HG03039 (cell line): ENCODE data around the gene C16orf78.

Experiments used
- ATAC-seq: cut with Tn5 transposase; IDR thresholded peaks from one replicate; pipeline ENCODE4 v1.9.1; 2021; ENCODE audit warnings: mild to moderate bottlenecking, moderate library complexity; ENCODE audit not compliant: unreplicated experiment

The C16orf78 gene

DNA sequence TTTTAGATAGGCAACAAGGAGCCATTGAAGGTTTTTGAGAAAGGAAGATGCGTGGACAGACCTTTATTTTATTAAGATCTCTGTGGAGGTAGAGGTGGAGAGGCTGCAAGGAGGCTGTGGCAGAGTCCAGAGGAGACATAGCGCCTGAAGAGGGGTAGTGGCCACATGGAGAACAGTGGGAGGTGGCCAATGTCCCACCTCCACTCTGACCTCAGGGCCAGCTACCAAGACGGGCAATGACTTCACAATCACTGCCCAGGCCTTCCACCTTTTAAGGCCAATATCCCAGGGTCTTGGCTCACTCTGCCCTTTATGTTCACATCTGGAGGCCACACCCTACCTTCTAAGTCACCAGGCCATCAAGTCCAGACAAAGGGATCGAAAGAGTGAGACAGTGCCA is at the start of gene C16orf78:
C16orf78 (plus strand) TSS at position 301 of the 400 bp plus-strand sequence. CDS start 136 bp downstream, outside the sequence.
- no peak for ATAC-seq

- ATAC-seq = no peak
These were observed 48.9 kb upstream of the C16orf78 start for GRCh38 chr16:49324703-49325102.

GRCh38 chr16:49327466-49327865 is 46.1 kb upstream of the C16orf78 start:
- no peak for ATAC-seq

DNA sequence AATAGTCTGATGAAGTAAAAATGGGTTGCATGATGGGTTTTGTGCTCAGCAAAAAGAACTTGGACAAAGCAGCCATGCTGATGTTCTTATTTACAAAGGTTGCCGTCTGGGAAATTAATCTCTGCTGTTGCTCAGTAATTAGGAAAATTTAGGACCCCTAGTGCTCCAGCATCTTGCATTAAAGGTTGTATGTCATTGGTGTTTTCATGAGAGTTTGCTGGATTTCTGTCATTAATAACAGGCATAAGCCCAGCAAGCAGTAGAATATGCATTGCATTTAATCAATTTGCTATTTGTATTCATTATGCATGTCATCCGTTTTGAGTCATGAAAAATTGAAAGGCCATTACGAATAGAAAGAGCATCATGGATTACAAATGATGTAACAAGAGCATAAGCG is 45.3 kb upstream of the C16orf78 start:
- ATAC-seq = no peak

GRCh38 chr16:49330562-49331201 is 42.9 kb upstream of the C16orf78 start:
- no peak for ATAC-seq

- ATAC-seq = no peak
These were observed 40.9 kb upstream of the C16orf78 start for GRCh38 chr16:49332589-49333258.

GRCh38 chr16:49333259-49333597 is 40.4 kb upstream of the C16orf78 start:
- no peak for ATAC-seq

DNA sequence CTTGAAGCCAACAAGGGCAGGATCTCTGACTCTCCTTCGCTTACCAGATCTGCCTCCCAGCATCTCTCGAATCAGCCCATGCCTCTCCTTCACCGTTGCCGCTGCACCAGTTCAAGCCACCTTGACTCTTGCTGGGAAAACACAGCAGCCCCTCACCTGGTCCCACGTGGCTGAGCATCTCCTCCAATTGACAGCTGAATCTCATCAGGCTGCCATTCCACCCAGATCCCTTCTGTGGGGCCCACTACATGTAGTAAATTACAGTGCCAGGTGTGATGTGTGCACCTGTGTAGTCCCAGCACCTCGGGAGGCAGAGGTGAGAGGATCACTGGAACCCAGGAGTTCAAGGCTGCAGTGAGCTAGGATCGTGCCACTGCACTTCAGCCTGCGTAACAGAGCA is 37.8 kb upstream of the C16orf78 start:
- ATAC-seq = no peak

DNA sequence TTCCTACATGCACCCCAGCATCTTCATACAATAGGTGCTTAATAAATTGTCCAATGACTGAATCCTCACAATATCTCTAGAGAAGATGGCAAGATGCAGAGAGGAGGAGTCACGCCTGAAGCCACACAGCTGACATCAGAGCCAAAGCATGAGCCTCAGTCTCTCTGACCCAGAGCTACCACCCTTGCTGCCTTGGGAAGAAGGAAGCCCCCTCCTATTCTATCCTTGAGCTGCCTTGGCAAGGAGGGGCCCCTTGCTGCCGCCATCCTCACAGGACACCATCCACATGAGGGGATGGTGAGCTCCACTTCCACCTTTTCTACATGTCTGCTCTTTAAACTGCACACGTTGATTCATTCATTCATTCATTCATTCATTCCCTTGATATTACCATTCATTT is 37.0 kb upstream of the C16orf78 start:
- ATAC-seq = no peak

- no peak for ATAC-seq
These were observed 35.7 kb upstream of the C16orf78 start for GRCh38 chr16:49337814-49338350.

DNA sequence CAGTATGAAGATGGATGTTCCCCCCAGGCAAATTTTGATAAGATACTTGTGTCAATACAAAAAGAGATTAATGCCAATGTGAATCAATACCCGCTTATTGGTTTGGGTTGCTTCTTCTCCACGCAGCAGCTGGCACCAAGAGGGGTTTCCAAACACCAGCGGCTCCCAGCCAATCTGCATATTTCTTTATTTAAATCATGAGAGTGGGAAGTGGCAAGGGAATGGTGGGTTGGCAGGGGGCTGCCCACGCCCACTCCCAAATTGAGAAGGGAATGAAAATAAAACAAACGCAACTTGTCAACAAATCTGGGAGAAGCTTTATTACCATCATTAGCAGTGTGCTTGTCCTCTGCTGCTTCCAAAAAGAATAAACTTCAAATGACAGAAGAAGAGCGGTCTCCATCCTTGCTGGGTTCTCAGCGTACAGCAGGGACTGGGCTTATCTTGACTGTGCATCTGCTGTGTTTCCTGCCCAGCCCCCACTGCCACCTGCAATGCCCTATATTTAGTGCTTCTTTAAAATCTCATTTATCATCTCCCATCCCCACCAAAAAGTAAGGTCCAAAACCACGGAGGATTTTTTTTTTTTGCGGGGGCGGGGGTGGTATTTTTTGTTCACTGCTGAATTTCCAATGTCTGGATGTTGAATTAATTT is 34.9 kb upstream of the C16orf78 start:
- no peak for ATAC-seq

DNA sequence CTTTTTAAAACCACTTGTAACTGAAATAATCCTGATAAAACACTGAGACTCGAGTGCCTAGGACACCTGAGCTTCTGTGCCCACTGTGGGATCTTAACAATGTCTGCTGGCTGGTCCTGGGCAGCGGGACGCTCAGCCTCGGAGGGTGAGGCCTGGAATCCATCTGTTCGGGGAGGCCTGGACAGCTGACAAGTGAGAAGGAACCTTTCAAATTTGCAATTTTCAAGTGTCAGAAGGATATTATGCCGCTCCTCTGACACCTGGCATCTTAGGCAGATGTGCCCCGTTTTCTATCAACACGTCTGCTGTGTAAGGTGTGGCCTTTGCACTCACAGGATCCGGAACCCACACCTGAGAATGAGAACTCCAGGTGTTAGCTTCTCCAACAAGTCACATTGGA is 33.1 kb upstream of the C16orf78 start:
- ATAC-seq = no peak

DNA sequence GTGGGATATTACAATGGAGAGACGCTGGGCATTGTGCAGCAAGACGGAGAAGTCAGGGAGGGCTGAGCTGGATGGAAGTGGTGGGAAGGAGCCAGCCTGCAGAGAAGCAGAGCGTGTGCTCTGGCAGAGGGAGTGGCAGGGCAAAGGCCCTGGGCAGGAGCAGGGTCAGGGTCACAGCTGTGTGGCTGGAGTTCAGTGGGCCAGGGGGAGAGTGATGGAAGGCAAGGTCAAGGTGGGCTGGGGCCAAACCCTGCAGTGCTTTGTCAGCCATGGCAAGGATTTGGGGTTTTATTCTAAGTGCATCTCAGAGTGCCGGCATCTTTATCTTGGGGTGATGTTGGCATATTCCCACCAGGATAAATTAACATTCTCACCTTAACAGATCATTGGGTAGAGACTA is 31.9 kb upstream of the C16orf78 start:
- no peak for ATAC-seq

DNA sequence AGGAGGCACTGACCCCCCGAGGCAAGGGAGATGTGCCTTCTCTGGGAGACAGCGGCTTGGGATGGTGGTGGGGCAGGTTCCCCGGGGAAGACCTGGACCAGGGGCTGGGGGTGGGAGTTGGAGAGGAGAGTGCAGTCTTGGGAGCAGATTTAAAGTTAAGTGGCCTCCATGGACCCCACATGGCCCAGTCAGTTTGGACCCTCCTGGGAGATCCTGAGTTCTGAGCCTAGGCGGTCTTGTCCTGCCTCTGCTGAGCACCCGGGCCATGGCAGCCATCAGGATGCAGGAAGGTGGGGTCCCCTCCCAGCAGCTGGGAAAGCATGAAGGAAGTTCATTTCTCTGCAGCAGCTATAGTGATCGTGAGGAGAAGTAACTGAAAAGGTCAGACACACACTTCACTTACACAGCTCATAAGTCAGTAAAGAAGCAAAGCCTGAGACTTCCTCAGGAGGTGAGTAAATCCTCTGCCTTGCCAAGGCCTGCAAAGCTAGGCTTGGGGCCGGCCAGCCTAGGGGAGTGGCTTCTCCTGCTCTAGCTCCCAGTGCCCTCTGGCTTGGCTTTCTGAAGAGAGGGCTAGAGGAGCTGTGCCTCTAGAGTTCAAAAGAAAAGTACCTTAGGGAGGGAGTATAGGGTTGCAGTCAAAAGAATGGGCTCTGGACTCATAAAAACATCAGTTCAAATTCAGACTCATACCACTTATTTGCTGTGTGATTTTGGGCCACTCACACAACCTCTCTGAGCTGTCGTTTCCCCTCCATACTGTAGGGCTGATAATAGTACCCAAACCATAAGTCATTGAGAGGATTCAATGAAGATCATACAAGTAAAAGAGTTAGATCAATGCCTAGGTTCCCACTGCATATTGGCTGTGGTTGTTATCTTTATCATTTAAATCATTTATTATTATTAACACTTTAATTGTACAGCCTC is 31.0 kb upstream of the C16orf78 start:
- no peak for ATAC-seq

DNA sequence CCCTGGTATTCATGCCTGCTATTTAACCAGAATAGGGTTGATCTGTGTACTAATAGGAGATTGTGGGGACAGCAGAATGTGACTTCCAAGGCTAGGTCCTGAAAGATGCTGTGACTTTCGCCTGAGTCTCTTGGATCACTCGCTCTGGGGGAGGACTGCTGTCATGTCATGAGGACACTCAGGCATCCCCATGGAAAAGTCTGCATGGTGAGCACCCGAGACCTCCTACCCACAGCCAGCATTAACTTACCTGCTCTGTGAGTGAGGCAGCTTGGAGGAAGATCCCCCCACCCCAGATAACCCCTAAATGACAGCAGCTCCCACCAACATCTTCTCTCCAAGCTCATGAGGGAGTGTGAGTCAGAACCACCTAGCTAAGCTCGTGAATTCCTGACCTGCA is 30.3 kb upstream of the C16orf78 start:
- no peak for ATAC-seq

DNA sequence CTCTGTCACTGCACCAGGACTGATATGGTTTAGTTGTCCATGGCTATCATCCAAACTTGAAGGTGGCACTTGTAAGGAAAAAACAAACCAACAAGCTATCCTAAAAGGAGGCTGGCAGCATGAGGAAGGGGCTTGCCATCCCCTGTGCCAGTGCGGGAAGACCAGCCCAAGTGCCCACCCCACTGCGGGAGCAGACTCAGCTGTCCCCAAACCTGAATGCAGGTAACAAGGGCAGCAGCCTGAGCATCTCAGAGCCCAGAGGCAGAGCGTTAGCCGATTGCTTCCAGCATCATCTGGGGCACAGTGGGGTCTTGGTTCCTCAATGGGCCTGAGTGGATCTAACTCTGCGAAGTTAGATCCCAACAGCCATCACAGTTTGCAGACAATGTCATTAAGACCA is 29.2 kb upstream of the C16orf78 start:
- no peak for ATAC-seq

- no peak for ATAC-seq
These were observed 27.8 kb upstream of the C16orf78 start for GRCh38 chr16:49345829-49346228.

- no peak for ATAC-seq
These were observed 27.1 kb upstream of the C16orf78 start for GRCh38 chr16:49346459-49346858.

DNA sequence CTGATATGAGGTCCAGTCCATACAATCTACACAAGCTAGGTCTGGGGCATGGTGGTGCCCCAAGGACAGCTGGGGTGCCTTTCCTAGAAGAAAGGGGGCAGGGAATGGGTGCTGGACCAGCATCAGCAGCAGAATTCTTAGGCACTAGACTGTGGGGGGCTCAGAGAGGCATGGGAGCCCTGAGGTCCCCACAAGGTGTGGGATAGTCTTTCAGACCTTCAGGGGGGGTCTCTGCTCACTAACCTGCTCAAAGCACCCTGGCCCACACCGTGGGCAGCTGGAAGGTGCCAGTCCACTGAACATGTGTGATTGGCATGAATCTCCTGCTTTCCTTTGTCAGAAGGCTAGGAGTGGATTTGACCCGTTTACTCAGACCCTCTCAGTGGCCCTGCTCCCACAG is 26.1 kb upstream of the C16orf78 start:
- no peak for ATAC-seq

DNA sequence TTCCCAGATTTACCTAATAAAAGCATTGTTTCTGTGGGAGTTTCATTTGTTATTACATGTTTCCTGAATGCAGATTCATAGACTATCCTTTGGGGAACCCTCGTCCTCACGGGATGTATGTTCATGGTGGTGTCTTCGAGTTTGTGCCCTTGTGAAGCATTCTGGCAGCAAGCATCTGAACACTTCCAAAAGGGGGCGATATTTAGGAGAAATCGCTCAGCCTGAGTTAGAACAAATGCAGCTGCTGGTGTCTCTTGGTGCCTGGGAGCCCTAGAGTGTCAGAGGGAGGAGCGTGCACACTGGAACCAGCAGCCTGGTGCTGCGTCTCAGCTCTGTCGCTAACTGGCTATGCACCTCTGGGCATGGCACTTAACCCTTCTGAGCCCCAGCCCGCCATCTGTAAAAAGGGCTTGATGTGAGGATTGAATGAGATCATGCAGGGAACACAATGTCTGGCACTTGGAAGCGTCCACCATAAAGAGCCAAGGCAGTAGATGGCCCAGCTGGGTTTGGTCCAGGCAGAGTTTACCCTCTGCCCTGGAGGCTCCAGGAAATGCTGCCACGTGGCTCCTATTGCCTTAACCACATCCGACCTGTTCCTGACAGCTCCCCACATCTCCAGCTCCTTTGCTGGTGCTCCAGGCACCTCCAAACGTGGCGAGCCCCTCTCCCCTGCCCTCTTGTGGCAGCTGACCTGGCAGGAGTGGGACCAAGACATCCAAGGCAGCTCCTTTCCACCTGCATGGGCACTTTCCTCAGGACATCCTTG is 25.0 kb upstream of the C16orf78 start:
- ATAC-seq = no peak
